DND-41 (cell line): ENCODE data around the gene MYL6.

Experiments used
- ATAC-seq: fragments of 200-7000 bp; cut with Tn5 transposase; 3 replicates; pipeline ENCODE4 v1.9.1; 2021; ENCODE audit warnings: low read depth; ENCODE audit not compliant: insufficient read depth
- DNase-seq: peaks from one replicate; pipeline ENCODE4 v3.0.0-alpha.2; 2020
- H2AFZ ChIP-seq: 2 replicates; pipeline ENCODE4 v1.6.0; 2012; ENCODE audit warnings: low read depth, low read length
- H3K27ac ChIP-seq: 2 replicates; pipeline ENCODE4 v1.5.1; 2012; ENCODE audit warnings: low read length, inconsistent platforms
- H3K27me3 ChIP-seq: fragments of 200-600 bp; sonication (generic); 2 replicates; pipeline ENCODE4 v1.6.0; 2012; ENCODE audit warnings: low read length, mild to moderate bottlenecking, inconsistent platforms; ENCODE audit not compliant: insufficient read depth, poor library complexity
- H3K36me3 ChIP-seq: 2 replicates; pipeline ENCODE4 v1.5.1; 2012; ENCODE audit warnings: low read length, inconsistent platforms; ENCODE audit not compliant: insufficient read depth
- H3K4me1 ChIP-seq: 2 replicates; pipeline ENCODE4 v1.5.1; 2012; ENCODE audit warnings: mild to moderate bottlenecking, low read length; ENCODE audit not compliant: insufficient read depth
- H3K4me2 ChIP-seq: 2 replicates; pipeline ENCODE4 v1.6.0; 2012; ENCODE audit warnings: mild to moderate bottlenecking, moderate library complexity, low read length, inconsistent platforms; ENCODE audit not compliant: insufficient read depth
- H3K4me3 ChIP-seq, 2 experiments: fragments of 200-600 bp in 1 of 2; shearing (Covaris generic) in 1 of 2; 2 replicates each; pipeline ENCODE4 v1.5.1; 2012 to 2016; ENCODE audit warnings: inconsistent platforms in 2 of 2, low read length in 2 of 2, mild to moderate bottlenecking in 2 of 2, low read depth in 1 of 2, moderate library complexity in 1 of 2
- H3K79me2 ChIP-seq: 2 replicates; pipeline ENCODE4 v1.6.0; 2012; ENCODE audit warnings: low read length, inconsistent platforms; ENCODE audit not compliant: insufficient read depth
- H3K9ac ChIP-seq: 2 replicates; pipeline ENCODE4 v1.6.0; 2012; ENCODE audit warnings: low read depth, mild to moderate bottlenecking, inconsistent platforms, low read length, moderate library complexity
- H3K9me3 ChIP-seq: 2 replicates; pipeline ENCODE4 v1.5.1; 2012; ENCODE audit warnings: low read length, moderate library complexity, mild to moderate bottlenecking, inconsistent platforms; ENCODE audit not compliant: insufficient read depth, severe bottlenecking
- H4K20me1 ChIP-seq: 2 replicates; pipeline ENCODE4 v1.6.0; 2012; ENCODE audit warnings: low read length; ENCODE audit not compliant: insufficient read depth
- EZH2 ChIP-seq: IDR thresholded peaks from 3 replicates; pipeline ENCODE4 v1.6.1; 2012; ENCODE audit warnings: borderline replicate concordance, low read depth, mild to moderate bottlenecking, moderate library complexity, low read length, inconsistent platforms; ENCODE audit not compliant: severe bottlenecking
- TF ChIP-seq, protein P1 (sequence below): IDR thresholded peaks from 2 replicates; pipeline ENCODE4 v1.5.1; 2012; ENCODE audit warnings: borderline replicate concordance, low read length, moderate library complexity, mild to moderate bottlenecking; ENCODE audit not compliant: poor library complexity, severe bottlenecking; ENCODE audit errors: extremely low read depth

The MYL6 gene

DNA sequence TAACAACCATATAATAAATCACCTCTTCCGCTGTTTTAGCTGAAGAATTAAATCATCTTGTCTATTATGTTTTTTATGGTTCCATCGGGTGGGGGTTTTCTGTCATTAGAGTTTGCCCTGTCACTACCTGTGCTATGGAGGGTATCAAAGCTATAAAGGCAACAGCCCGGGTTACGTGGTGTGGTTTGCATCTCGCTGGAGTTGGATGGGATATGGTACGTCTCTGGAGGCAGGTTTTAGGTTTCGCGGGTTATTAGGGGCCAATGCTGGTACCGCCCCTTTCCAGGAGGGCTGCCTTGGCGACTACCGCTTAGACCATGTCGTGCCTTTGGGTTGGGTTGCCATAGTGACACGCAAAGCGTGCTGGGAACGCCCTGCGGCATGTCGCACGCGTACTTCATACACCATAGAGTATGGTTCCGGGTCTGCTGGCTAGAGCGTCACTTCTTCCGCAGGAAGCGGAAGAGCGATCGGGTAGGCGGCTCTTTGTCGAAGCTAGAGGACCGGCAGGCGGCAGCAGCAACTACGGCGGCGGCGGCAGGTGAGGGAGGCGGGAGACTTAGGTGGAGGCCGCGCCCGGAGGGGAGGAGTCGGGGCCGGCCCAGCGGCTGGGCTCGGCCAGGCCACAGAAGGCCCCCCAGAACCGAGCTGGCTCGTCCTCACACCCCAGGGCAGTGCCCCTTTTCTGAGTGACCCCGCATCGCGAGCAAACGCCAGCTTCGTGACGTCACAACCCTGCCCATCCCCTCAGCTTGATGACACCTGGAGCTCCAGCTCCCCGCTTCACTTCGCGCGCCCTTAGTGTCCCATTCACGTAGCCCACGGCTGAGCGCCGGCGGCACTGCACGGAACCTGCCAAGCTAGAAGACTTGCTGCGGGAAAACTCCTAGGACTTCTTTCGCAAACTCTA lies 40.1 kb upstream of the MYL6 start, which contains the start of gene ZC3H10:
ZC3H10 (plus strand) TSS at position 489 of the 910 bp plus-strand sequence. CDS start 2,297 bp downstream, outside the sequence.
- Histone ChIP-seq H3K4me1 (peaks cover 38% of the 10 kb centered on the region), H3K27ac (peak within 1 kb of the TSS; percentile 91), H3K4me3 (peak within 1 kb of the TSS; percentile 57 to 79), H3K9ac (peak within 1 kb of the TSS; percentile 78), H3K79me2 (peaks cover 56% of the 10 kb centered on the region), H3K4me2 (peak within 1 kb of the TSS; percentile 97), H3K9me3 (no peaks in the 10 kb centered on the region), H4K20me1 (0 out of 2 replicates have a peak, but pooled peaks cover 2% of the 10 kb centered on the region), H3K27me3 (no peaks in the 10 kb centered on the region), H3K36me3 (peaks cover 57% of the 10 kb centered on the region), H2AFZ (peak within 1 kb of the TSS; percentile 68)
- TF ChIP-seq, protein P1, sequence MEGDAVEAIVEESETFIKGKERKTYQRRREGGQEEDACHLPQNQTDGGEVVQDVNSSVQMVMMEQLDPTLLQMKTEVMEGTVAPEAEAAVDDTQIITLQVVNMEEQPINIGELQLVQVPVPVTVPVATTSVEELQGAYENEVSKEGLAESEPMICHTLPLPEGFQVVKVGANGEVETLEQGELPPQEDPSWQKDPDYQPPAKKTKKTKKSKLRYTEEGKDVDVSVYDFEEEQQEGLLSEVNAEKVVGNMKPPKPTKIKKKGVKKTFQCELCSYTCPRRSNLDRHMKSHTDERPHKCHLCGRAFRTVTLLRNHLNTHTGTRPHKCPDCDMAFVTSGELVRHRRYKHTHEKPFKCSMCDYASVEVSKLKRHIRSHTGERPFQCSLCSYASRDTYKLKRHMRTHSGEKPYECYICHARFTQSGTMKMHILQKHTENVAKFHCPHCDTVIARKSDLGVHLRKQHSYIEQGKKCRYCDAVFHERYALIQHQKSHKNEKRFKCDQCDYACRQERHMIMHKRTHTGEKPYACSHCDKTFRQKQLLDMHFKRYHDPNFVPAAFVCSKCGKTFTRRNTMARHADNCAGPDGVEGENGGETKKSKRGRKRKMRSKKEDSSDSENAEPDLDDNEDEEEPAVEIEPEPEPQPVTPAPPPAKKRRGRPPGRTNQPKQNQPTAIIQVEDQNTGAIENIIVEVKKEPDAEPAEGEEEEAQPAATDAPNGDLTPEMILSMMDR = peak; percentile 69
- TF ChIP-seq EZH2 = no peak
- DNase-seq (peak; percentile 99), ATAC-seq (peak; percentile 85)

DNA sequence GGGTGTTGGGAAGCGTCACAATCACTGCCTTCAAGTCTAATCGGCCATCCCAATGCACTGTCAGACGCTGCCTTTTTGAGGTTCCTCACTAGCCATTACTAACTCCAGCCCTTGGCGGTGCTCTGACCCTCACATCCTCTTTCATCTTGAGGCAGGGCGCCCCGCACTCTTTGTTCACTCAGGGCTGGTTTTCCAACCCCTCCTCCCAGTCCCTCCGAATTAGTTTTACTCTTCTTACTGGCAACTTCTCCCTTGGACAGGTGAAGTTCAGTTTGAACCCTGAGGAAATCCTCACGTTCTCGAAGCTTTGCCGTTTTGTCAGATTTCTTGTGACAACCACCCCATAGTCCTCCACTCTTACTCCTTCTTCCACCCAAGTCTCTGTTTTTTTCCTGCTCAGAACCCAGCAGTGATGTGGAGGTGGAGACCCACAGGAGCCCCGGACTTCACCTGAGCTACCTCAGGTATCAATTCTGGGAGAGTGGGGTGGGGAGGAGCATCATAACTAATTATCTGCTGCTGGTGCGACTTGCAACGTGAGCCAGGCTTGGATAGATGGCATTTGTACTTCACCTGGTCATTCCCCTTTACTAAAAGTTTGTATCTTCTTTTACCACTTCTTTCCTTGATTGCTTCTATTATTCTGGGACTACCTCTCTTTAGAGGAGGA lies 39.3 kb upstream of the MYL6 start:
- TF ChIP-seq, protein P1 = no peak
- TF ChIP-seq EZH2 = no peak
- 0 out of 2 replicates have a peak, but pooled peaks cover 2% of the 10 kb centered on the region for H4K20me1 ChIP-seq
- H3K27me3 ChIP-seq = no peaks in the 10 kb centered on the region
- H3K9me3 ChIP-seq = no peaks in the 10 kb centered on the region
- H3K36me3 ChIP-seq = peaks cover 52% of the 10 kb centered on the region
- peak overlapping the region; percentile 97 for H3K4me2 ChIP-seq
- peak overlapping the region; percentile 68; the same call in 1 of the 2 replicates for H2AFZ ChIP-seq
- peaks cover 58% of the 10 kb centered on the region for H3K79me2 ChIP-seq
- peak overlapping the region; percentile 45 to 79 for H3K4me3 ChIP-seq
- peaks cover 38% of the 10 kb centered on the region for H3K4me1 ChIP-seq
- H3K27ac ChIP-seq = peak overlapping the region; percentile 75
- no peak for DNase-seq
- no peak for ATAC-seq
- peak overlapping the region; percentile 78 for H3K9ac ChIP-seq

DNA sequence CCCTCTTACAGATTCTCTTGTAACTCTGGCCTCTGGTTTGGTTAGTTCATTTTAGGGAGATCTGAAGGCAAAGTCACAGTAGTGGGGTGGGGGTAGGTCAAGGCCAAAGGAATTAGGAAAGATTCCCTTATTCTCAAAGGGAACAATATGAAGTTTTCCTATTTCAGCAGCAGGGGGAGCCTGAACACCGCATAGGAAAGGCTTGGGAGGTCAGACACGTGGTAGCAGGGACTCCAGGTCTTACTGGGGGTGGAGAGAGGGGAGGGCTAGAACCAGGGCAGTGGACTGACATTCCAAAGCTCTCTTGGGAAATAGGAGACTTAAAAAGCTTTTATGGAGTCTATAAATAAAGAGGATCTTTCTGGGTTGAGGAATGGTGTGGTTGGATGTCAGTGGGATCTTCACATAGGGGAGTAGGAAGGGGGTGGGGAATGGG lies 38.8 kb upstream of the MYL6 start:
- Histone ChIP-seq H3K4me2 (peak overlapping the region; percentile 97), H3K4me3 (peak overlapping the region; percentile 45 to 79), H3K36me3 (peaks cover 51% of the 10 kb centered on the region), H3K27ac (peak overlapping the region; percentile 75), H3K4me1 (peaks cover 38% of the 10 kb centered on the region), H3K27me3 (no peaks in the 10 kb centered on the region), H3K9me3 (no peaks in the 10 kb centered on the region), H2AFZ (no peak overlapping the region), H3K9ac (peak overlapping the region; percentile 78), H3K79me2 (peaks cover 64% of the 10 kb centered on the region), H4K20me1 (0 out of 2 replicates have a peak, but pooled peaks cover 2% of the 10 kb centered on the region)
- ATAC-seq (peak; percentile 15; the same call in 2 of the 3 replicates), DNase-seq (peak; percentile 75)
- no peak for TF ChIP-seq EZH2
- TF ChIP-seq, protein P1 = peak; percentile 87
